Measurements from ENCODE around the gene COX15.
"Not testable (repeated sequence)": the region's sequence is repeated elsewhere in the genome, so short reads cannot be mapped to it uniquely, and the experiment has no call there.

The COX15 gene

DNA sequence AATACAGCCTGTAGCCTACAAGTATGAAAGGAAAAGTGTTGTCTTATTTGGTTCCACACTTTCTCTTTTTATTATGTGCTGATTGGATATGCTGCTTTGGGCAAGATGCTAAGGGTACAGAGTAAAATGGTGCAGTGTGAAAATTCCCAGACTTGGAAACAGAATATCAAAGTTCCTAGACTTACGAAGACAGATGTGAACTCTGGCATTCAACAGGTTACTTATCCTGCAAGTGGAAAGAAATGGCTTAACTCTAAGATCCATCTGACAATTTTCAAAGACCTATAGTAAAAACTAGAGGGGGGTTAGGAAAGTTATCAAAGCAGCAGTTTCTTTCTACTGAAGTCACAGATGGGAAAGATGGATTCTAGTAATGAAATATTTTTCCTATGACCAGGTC is 24.2 kb upstream of the COX15 start:
- no peak for DNase-seq (ENCODE audit: extremely low read depth, low read depth)
- TF ChIP-seq, protein P1, sequence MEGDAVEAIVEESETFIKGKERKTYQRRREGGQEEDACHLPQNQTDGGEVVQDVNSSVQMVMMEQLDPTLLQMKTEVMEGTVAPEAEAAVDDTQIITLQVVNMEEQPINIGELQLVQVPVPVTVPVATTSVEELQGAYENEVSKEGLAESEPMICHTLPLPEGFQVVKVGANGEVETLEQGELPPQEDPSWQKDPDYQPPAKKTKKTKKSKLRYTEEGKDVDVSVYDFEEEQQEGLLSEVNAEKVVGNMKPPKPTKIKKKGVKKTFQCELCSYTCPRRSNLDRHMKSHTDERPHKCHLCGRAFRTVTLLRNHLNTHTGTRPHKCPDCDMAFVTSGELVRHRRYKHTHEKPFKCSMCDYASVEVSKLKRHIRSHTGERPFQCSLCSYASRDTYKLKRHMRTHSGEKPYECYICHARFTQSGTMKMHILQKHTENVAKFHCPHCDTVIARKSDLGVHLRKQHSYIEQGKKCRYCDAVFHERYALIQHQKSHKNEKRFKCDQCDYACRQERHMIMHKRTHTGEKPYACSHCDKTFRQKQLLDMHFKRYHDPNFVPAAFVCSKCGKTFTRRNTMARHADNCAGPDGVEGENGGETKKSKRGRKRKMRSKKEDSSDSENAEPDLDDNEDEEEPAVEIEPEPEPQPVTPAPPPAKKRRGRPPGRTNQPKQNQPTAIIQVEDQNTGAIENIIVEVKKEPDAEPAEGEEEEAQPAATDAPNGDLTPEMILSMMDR (IDR thresholded peaks at IDR 0.05; ENCODE audit: low read depth, low read length) = no peak

DNA sequence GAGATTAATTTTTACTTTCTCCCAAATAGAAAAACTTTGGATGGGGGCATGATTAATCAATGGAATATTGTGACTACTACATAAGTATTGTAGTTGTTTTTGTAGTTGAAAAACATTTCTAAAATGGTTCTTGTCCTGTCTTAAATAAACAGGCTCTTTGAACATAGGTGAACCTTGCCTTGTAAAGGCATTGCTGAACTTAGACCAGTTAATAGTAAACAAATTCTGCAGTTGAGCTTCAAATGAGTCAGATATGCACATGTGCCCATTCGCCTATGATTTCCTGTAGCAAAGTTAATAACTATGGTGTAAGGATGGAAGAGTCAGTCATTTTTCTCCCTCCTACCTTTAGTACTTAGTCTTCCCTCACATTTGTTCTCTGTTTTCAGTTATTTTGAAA is 22.7 kb upstream of the COX15 start:
- DNase-seq (ENCODE audit: extremely low read depth, low read depth) = no peak
- TF ChIP-seq, protein P1 (IDR thresholded peaks at IDR 0.05; ENCODE audit: low read depth, low read length) = no peak

DNA sequence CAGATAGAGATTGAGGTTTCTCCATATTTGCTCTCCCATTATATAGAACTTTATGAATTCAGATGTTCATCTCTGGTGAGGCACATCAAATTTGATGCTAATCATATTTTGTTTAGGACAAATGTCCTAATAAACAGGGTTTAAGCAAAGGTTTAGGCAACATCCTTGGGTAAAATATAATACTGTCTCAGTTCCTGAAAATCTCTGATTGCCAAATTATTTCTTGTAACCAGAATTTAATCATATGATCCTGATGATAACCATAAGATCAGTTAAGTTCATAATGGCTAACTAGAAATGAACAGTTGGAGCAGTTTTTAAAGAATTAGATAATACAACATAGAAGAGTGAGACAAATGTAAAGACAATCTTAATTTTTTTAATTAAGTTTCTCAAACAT is 18.7 kb upstream of the COX15 start:
- TF ChIP-seq, protein P1 (IDR thresholded peaks at IDR 0.05; ENCODE audit: low read depth, low read length) = no peak
- no peak for DNase-seq (ENCODE audit: extremely low read depth, low read depth)

DNA sequence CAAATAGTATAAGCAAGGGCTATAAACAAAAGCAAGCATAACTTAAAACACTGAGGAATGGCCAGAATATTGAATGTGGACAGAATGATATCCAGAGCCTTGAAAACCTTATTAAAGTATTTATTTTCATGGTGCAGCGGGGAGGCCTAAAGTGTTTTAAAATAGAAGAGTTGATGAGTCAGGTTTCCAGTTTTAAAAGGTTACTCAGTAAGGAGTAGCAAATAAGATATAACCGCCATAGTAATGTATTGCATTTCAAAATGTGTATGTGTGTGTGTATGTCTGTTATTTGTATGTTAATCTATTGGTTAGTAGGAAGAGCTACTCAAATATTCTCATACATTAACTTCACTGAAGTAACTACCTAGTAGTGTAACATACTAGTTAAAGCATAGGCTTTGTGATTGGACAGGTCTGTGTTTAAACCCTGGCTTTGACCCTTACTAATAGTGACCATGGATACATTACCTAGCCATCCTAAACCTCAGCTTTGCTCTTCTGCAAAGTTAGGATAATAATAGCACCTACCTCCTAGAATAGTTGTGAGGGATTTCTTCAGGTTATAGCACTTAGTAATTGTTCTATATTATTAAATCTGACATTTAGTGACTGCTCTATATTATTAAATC is 17.0 kb upstream of the COX15 start:
- TF ChIP-seq, protein P1 (IDR thresholded peaks at IDR 0.05; ENCODE audit: low read depth, low read length) = no peak
- no peak for DNase-seq (ENCODE audit: extremely low read depth, low read depth)

DNA sequence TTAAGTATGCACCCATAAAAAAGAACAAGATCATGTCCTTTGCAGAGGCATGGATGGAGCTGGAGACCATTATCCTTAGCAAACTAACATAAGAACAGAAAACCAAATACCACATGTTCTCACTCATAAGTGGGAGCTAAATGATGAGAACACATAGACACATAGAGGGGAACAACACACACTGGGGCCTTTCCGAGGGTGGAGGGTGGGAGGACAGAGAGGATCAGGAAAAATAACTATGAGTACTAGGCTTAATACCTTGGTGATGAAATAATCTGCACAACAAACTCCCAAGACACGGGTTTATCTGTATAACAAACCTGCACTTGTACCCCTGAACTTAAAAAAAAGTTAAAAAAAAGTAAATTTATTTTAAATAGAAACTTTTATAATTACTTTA is 14.2 kb upstream of the COX15 start:
- not testable (repeated sequence) for DNase-seq (ENCODE audit: extremely low read depth, low read depth)

DNA sequence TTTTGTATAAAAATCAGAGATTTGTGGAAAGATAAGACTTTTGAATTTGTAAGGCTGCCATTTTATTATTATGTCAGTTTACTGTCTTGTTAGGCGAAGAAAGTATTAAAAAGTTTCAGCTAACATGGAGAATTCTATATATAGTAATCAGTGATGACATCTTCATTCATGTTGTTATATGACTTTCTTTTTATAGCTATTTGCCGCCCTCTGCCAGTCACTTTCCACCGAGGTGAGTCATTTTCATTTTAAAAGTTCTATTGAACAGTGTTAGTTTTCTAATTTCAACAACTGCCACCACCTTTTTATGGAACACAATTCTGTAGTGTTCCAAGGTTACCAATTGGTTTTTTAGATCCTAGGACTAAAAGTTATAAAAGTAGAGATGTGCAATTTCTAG is 11.9 kb upstream of the COX15 start:
- TF ChIP-seq, protein P1 (IDR thresholded peaks at IDR 0.05; ENCODE audit: low read depth, low read length) = no peak
- DNase-seq (ENCODE audit: extremely low read depth, low read depth) = no peak

DNA sequence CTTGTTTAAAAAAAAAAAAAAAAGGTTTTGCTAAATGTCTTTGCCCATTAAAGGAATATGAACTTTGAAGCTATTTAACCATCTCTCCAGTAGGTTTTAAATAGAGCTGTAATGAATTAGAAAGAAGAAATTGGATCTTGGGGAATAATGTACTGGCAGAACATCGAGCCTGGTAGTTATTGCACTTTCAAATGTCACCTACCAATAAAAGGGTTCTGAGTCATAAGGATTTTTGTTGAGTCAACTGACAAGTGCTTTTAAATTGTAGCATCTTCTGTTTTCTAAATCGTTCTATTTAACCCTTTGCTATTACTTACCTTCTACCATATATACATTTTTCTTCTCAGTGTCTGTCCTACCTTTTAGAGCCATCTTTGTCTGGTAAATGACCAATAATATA is 10.8 kb upstream of the COX15 start:
- TF ChIP-seq, protein P1 (IDR thresholded peaks at IDR 0.05; ENCODE audit: low read depth, low read length) = no peak
- no peak for DNase-seq (ENCODE audit: extremely low read depth, low read depth)

DNA sequence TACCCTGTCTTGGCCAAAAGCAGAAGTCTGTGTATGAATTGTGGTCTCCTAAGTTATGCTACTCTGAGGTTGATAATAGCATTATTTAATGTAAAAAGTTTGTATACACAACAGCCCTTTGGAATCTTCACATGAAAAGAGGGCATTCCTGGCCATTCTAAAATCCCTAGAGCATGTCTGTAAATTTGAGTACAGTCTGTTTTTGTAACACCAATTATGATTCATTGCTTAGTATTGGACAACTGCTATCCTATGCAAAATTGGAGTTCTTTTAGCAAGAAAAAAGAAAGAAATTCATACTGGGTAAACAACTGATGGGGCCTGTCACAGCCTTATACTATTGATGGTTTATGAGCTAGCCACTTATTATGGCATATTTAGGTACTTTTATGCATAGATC is 10.3 kb upstream of the COX15 start:
- peak; percentile 52 for DNase-seq (ENCODE audit: extremely low read depth, low read depth)
- TF ChIP-seq, protein P1 (IDR thresholded peaks at IDR 0.05; ENCODE audit: low read depth, low read length) = no peak

All from AG09319 (cell line).